Endothelial cell (in vitro differentiated cells): ENCODE data around the gene NMNAT3. TPM values are rescaled to one million over a fixed set of nuclear protein-coding genes. Genes with fewer than 3 reads are reported as not detected.

Experiments
- DNase-seq: peaks from one replicate; pipeline ENCODE4 v3.0.0; 2021; ENCODE audit warnings: low spot score
- H3K27ac Mint-ChIP-seq: one replicate; pipeline ENCODE4 v1.8.0; 2021; ENCODE audit warnings: mixed read lengths, inconsistent platforms; ENCODE audit not compliant: unreplicated experiment
- H3K27me3 Mint-ChIP-seq: one replicate; pipeline ENCODE4 v1.8.0; 2021; ENCODE audit warnings: mild to moderate bottlenecking, moderate library complexity, mixed read lengths, inconsistent platforms; ENCODE audit not compliant: unreplicated experiment
- H3K36me3 Mint-ChIP-seq: one replicate; pipeline ENCODE4 v1.8.0; 2021; ENCODE audit warnings: mild to moderate bottlenecking, low read depth, mixed read lengths, inconsistent platforms; ENCODE audit not compliant: unreplicated experiment
- H3K4me1 Mint-ChIP-seq: one replicate; pipeline ENCODE4 v1.8.0; 2021; ENCODE audit warnings: mild to moderate bottlenecking, mixed read lengths, inconsistent platforms; ENCODE audit not compliant: unreplicated experiment
- H3K4me3 Mint-ChIP-seq: one replicate; pipeline ENCODE4 v1.8.0; 2021; ENCODE audit warnings: mild to moderate bottlenecking, mixed read lengths, inconsistent platforms; ENCODE audit not compliant: unreplicated experiment
- H3K9me3 Mint-ChIP-seq: one replicate; pipeline ENCODE4 v1.8.0; 2021; ENCODE audit warnings: mixed read lengths, inconsistent platforms; ENCODE audit not compliant: unreplicated experiment
- total RNA-seq: library from RNA; stranded (reverse); fragmentation: NEBNext Ultra II Directional; extraction: Animal tissue kit (Norgen Biotek cat#: 25700); gene quantifications from one replicate; pipeline ENCODE4 v1.2.1, GENCODE V29; 2021; ENCODE audit not compliant: unreplicated experiment
- TF ChIP-seq, protein P1 (sequence below): fragments of 200-600 bp; sonication (generic); IDR thresholded peaks from one replicate; pipeline ENCODE4 v1.5.0; 2021; ENCODE audit warnings: antibody characterized with exemption; ENCODE audit not compliant: unreplicated experiment

Gene NMNAT3
- total RNA-seq, 1 donor from 2014 or later = 0.62 TPM

DNA sequence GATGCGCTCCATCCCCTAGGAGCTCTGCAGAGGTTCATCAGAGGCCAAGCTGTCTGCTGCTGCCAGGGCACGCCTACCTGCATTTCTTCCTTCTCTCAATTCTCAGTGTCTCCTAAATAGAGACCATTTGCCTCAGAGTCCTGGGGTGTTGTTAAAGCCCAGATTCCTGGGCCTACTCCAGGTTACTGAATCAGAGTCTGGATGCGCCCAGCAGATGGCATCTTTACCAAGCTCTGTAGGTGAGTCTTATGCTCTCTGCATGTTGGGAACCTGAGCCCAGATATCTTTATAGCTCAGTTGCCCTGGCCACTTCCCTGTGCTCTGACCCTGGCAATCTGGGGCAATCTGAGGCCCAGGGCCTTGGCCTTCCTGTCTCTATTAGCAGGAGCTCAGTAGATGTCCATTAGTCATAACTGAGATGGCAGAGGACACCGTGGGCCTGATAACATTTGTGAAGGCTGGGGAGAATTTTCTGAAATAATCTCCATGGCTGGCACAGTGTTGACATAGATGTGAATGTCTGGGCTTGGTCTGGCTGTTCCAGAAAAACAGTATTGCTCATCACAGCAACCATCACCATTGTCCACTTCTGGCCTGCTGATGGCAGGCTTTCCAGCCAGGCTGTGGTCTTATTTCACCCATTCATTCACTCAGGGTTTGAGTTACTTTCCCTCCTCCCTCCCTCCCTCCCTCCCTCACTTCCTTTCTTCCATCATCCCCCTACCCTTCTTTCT, 125.0 kb downstream of the NMNAT3 start:
- Mint-ChIP-seq H3K9me3 (no peaks in the 10 kb centered on the region), H3K4me3 (no peak overlapping the region), H3K4me1 (no peaks in the 10 kb centered on the region), H3K36me3 (no peaks in the 10 kb centered on the region), H3K27ac (no peak overlapping the region), H3K27me3 (no peaks in the 10 kb centered on the region)
- no peak for DNase-seq
- TF ChIP-seq, protein P1, sequence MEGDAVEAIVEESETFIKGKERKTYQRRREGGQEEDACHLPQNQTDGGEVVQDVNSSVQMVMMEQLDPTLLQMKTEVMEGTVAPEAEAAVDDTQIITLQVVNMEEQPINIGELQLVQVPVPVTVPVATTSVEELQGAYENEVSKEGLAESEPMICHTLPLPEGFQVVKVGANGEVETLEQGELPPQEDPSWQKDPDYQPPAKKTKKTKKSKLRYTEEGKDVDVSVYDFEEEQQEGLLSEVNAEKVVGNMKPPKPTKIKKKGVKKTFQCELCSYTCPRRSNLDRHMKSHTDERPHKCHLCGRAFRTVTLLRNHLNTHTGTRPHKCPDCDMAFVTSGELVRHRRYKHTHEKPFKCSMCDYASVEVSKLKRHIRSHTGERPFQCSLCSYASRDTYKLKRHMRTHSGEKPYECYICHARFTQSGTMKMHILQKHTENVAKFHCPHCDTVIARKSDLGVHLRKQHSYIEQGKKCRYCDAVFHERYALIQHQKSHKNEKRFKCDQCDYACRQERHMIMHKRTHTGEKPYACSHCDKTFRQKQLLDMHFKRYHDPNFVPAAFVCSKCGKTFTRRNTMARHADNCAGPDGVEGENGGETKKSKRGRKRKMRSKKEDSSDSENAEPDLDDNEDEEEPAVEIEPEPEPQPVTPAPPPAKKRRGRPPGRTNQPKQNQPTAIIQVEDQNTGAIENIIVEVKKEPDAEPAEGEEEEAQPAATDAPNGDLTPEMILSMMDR = no peak

DNA sequence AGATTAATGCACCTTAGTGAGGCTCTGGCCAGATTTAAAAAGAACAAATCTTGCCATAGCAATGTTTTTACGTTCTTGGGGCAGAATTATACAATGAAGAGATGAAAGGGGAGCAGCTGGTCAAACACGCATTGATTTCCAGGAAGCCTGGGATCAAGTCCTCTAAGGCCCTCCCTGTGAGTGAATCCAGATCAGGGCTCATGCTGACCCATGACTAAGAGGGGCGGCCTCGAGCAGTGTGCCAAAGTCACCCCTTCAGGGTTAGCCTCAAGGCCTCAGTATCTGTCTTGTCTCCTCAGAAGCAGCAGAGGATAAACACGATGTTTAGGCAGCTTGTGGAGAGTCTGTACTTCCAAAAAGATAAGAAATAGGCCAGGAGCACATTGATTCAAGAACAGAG, 129.0 kb downstream of the NMNAT3 start:
- Mint-ChIP-seq H3K27me3 (peaks cover 1% of the 10 kb centered on the region), H3K4me3 (no peak overlapping the region), H3K4me1 (peaks cover 2% of the 10 kb centered on the region), H3K27ac (no peak overlapping the region), H3K9me3 (no peaks in the 10 kb centered on the region), H3K36me3 (peaks cover 2% of the 10 kb centered on the region)
- DNase-seq = no peak
- TF ChIP-seq, protein P1 = no peak

DNA sequence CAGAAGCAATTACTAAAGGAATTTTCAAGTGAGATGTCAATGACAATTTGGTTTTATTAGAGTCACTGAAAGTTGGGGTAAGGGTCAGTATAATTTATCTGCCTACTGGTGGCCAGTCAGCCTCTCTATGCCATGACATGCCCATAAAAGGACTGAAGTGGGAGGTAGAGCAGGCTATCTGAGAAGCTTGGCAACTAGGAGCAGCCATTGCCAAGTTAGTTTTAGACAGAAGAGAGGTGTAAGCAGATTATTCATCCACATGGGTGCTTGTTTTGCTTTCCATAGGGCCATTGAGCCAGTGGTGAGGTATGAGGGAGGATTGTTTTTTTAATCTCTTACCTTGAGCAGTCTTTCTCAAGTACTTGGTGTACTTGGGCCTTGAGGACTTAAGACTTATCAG, 130.1 kb downstream of the NMNAT3 start:
- peaks cover 6% of the 10 kb centered on the region for H3K4me1 Mint-ChIP-seq
- DNase-seq = no peak
- no peak overlapping the region for H3K4me3 Mint-ChIP-seq
- no peaks in the 10 kb centered on the region for H3K9me3 Mint-ChIP-seq
- H3K27ac Mint-ChIP-seq = no peak overlapping the region
- peaks cover 3% of the 10 kb centered on the region for H3K27me3 Mint-ChIP-seq
- peaks cover 3% of the 10 kb centered on the region for H3K36me3 Mint-ChIP-seq
- TF ChIP-seq, protein P1 = no peak

DNA sequence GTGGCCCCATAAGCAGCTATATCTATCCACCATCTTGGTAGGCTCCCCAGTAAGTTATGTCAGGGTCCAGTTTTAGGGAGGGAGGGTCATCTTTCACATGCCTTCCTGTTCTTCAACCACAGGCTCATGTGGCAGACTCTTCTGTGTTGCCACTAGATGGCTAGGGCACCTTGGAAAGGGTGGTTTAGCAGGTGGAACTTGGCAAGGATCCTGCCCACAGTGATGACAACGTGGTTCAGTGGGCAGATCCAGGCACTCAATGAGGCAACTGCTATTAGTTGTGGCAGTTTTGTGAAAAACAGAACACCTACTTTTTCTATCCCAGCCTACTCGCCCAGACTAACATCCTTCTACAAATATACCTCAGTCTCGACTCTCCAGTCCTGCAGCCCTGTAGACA, 131.0 kb downstream of the NMNAT3 start:
- TF ChIP-seq, protein P1 = no peak
- H3K27ac Mint-ChIP-seq = no peak overlapping the region
- H3K9me3 Mint-ChIP-seq = no peaks in the 10 kb centered on the region
- H3K27me3 Mint-ChIP-seq = peaks cover 10% of the 10 kb centered on the region
- peaks cover 10% of the 10 kb centered on the region for H3K36me3 Mint-ChIP-seq
- no peak overlapping the region for H3K4me3 Mint-ChIP-seq
- DNase-seq = no peak
- peaks cover 14% of the 10 kb centered on the region for H3K4me1 Mint-ChIP-seq

DNA sequence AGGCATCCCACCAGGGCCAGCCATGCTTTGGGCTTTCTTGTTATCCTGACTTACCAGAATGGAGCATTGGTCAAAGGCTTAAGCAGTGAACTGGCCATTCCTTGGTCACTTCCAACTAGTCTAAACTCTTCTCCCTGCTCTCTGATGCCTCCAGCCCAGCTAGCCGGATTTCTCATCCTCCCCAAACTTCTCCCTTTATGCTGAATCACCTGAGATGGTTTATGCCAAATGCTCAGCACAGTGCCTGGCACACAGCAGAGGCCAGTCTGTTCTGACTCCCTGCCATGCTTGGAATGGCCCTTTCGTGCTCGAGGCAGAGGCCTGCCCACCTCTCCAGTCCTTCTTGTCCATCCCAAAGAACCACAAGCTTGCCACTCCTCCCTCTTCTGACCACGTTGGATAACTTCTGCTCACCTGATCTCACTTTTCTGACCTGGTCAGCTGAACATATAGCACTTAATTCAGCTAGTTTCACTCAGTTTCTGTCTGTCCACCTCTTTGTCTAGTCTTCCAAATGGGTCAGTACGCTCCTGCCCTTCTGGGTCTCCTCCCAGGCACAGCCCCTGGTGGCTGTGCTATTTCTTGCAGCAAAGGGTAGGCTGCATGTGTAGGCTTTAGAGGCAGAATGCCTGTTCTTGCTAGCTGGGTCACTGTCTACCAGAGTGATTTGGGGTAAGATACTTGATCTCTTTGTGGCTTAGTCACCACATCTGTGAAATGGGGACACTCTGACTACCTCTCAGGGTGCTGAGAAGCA, 136.1 kb downstream of the NMNAT3 start:
- Mint-ChIP-seq H3K4me3 (peak overlapping the region; percentile 86), H3K27me3 (peaks cover 21% of the 10 kb centered on the region), H3K36me3 (peaks cover 24% of the 10 kb centered on the region), H3K9me3 (no peaks in the 10 kb centered on the region), H3K4me1 (peaks cover 42% of the 10 kb centered on the region), H3K27ac (peak overlapping the region; percentile 87)
- no peak for DNase-seq
- TF ChIP-seq, protein P1 = no peak
